Fibroblast of lung (primary cell): ENCODE measurements around the gene RLBP1. TPM values are rescaled to one million over a fixed set of nuclear protein-coding genes. Genes with fewer than 3 reads are reported as not detected.

ENCODE experiments used
- DNase-seq, 2 donors: peaks; one replicate each; pipeline versions ENCODE4 v3.0.0 to v3.0.0-alpha.2; 2010; ENCODE audit warnings: low read depth in 2 of 2
- H2AFZ ChIP-seq: 2 replicates; pipeline ENCODE4 v1.5.1; 2012; ENCODE audit warnings: low read length, control low read depth, inconsistent platforms
- H3K27ac ChIP-seq: 2 replicates; pipeline ENCODE4 v1.5.1; 2011; ENCODE audit warnings: low read length, control low read depth; ENCODE audit not compliant: insufficient read depth
- H3K27me3 ChIP-seq: 2 replicates; pipeline ENCODE4 v1.5.1; 2011; ENCODE audit warnings: mild to moderate bottlenecking, low read length; ENCODE audit not compliant: control insufficient read depth, insufficient read depth
- H3K36me3 ChIP-seq: 2 replicates; pipeline ENCODE4 v1.5.1; 2011; ENCODE audit warnings: low read length; ENCODE audit not compliant: control insufficient read depth, insufficient read depth
- H3K4me1 ChIP-seq: 2 replicates; pipeline ENCODE4 v1.5.1; 2011; ENCODE audit warnings: low read length; ENCODE audit not compliant: control insufficient read depth, insufficient read depth; ENCODE audit errors: extremely low read depth
- H3K4me2 ChIP-seq: 2 replicates; pipeline ENCODE4 v1.5.1; 2011; ENCODE audit warnings: low read length, control low read depth; ENCODE audit not compliant: insufficient read depth; ENCODE audit errors: extremely low read depth
- H3K4me3 ChIP-seq, 4 experiments: fragments of 200-600 bp in 1 of 4; sonication (generic) in 1 of 4; replicated peaks in 1 of 4; 2 replicates each; pipeline ENCODE4 v1.5.1; 2011 to 2016; ENCODE audit warnings: low read length in 4 of 4, low read depth in 3 of 4, mild to moderate bottlenecking in 3 of 4, control low read depth in 2 of 4, inconsistent platforms in 1 of 4, mixed read lengths in 1 of 4; ENCODE audit not compliant: insufficient read depth in 1 of 4; ENCODE audit errors: control extremely low read depth in 1 of 4
- H3K79me2 ChIP-seq: 2 replicates; pipeline ENCODE4 v1.5.1; 2012; ENCODE audit warnings: mild to moderate bottlenecking, low read length, inconsistent platforms; ENCODE audit not compliant: control insufficient read depth, insufficient read depth
- H3K9ac ChIP-seq: 2 replicates; pipeline ENCODE4 v1.5.1; 2011; ENCODE audit warnings: mild to moderate bottlenecking, low read length, control low read depth; ENCODE audit not compliant: insufficient read depth
- H3K9me3 ChIP-seq: 2 replicates; pipeline ENCODE4 v1.5.1; 2012; ENCODE audit warnings: low read depth, low read length; ENCODE audit not compliant: control insufficient read depth, insufficient read depth
- H4K20me1 ChIP-seq: 2 replicates; pipeline ENCODE4 v1.5.1; 2011; ENCODE audit warnings: low read length; ENCODE audit not compliant: control insufficient read depth, insufficient read depth; ENCODE audit errors: extremely low read depth
- EZH2 ChIP-seq: IDR thresholded peaks from 2 replicates; pipeline ENCODE4 v1.5.1; 2012; ENCODE audit warnings: low read length, control low read depth, mild to moderate bottlenecking; ENCODE audit errors: missing control alignments
- polyA plus RNA-seq, 2 donors: library from polyadenylated mRNA; depleted of rRNA in 1 of 2; stranded (reverse) in 1 of 2; unstranded in 1 of 2; fragments of >200 nt; gene quantifications; 2 replicates each; pipeline ENCODE4 v1.2.1, GENCODE V29; 2011 to 2012; ENCODE audit warnings: missing spikeins in 1 of 2
- total RNA-seq: library from RNA; depleted of rRNA; stranded (reverse); fragments of >200 nt; gene quantifications from 2 replicates; pipeline ENCODE4 v1.2.1, GENCODE V29; 2014
- TF ChIP-seq, protein P1 (sequence below), 2 donors: IDR thresholded peaks in 1 of 2; conservative IDR thresholded peaks in 1 of 2; 1 replicate in 1 of 2; 2 replicates in 1 of 2; pipeline ENCODE4 v1.5.1; 2011 to 2012; ENCODE audit warnings: low read length in 2 of 2, control low read depth in 1 of 2, inconsistent platforms in 1 of 2, low read depth in 1 of 2, mild to moderate bottlenecking in 1 of 2

Gene RLBP1
- total and polyA plus RNA-seq, 2 donors (not counting 1 experiment from before 2014, with no cell fraction given) = not detected

DNA sequence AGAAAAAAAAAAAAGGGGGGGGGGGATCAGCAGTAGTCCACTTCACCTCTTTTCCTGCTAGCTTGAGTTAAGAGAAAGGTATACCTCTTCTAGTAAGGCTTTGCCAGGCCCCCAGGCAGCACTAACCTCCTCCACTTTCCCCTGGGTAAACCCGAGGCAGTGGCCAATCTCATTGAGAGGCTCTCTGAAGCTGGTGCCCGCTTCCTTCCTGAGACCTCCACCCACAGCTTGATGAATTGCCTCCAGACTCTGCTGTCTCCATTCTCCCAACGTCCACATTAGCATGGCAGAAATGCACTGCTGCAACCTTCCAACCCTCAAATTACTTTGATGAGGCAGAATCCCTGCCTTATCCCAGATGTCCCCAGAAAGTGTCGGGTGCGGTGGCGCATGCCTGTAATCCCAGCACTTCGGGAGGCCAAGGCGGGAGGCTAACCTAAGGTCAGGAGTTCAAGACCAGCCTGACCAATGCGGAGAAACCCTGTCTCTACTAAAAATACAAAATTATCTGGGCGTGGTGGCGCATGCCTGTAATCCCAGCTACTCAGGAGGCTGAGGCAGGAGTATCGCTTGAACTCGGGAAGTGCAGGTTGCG is 15.3 kb downstream of the RLBP1 start:
- no peak overlapping the region for H2AFZ ChIP-seq
- H3K4me3 ChIP-seq = no peak overlapping the region
- H3K79me2 ChIP-seq = no peaks in the 10 kb centered on the region
- no peak overlapping the region for H3K9ac ChIP-seq
- H3K36me3 ChIP-seq = no peaks in the 10 kb centered on the region
- no peak for DNase-seq
- H3K4me1 ChIP-seq = no peaks in the 10 kb centered on the region
- TF ChIP-seq, protein P1, sequence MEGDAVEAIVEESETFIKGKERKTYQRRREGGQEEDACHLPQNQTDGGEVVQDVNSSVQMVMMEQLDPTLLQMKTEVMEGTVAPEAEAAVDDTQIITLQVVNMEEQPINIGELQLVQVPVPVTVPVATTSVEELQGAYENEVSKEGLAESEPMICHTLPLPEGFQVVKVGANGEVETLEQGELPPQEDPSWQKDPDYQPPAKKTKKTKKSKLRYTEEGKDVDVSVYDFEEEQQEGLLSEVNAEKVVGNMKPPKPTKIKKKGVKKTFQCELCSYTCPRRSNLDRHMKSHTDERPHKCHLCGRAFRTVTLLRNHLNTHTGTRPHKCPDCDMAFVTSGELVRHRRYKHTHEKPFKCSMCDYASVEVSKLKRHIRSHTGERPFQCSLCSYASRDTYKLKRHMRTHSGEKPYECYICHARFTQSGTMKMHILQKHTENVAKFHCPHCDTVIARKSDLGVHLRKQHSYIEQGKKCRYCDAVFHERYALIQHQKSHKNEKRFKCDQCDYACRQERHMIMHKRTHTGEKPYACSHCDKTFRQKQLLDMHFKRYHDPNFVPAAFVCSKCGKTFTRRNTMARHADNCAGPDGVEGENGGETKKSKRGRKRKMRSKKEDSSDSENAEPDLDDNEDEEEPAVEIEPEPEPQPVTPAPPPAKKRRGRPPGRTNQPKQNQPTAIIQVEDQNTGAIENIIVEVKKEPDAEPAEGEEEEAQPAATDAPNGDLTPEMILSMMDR (conservative IDR thresholded peaks at IDR 0.05 in 1 of 2, IDR thresholded peaks at IDR 0.05 in 1 of 2; ENCODE audit: low read depth in 1 of 2, low read length in 2 of 2) = no peak
- TF ChIP-seq EZH2 = no peak
- H4K20me1 ChIP-seq = no peaks in the 10 kb centered on the region
- no peaks in the 10 kb centered on the region for H3K9me3 ChIP-seq
- H3K4me2 ChIP-seq = no peak overlapping the region
- no peaks in the 10 kb centered on the region for H3K27me3 ChIP-seq
- no peak overlapping the region for H3K27ac ChIP-seq

DNA sequence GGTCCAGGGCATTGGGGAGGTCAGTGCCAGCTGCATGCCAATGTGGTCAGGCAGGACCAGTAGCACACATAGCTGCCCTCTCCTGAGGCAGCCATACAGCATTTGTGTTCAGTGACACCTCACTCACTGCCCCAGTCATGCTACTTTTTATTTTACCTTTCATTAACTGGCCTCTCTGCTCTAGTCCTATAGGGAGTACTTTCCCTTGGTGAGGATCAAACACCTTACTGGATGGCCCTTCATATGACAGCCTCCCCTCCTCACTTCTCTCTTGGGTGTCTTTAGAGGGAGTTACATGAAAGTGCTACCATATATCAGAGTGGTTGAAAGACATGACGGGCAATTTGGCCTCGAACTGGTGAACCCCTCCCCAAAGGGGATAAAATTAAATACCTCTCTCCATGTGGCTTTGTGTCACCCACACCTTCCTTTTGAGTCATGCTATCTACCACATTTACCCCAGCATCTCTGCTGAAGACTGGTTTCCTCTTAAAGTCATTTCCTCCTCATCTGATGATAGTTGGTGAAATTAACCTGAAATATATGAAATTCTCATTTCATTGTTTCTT is 17.6 kb downstream of the RLBP1 start:
- Histone ChIP-seq H3K4me1 (no peaks in the 10 kb centered on the region), H3K79me2 (no peaks in the 10 kb centered on the region), H3K9me3 (no peaks in the 10 kb centered on the region), H2AFZ (no peak overlapping the region), H4K20me1 (no peaks in the 10 kb centered on the region), H3K27ac (no peak overlapping the region), H3K9ac (no peak overlapping the region), H3K4me3 (no peak overlapping the region), H3K4me2 (no peak overlapping the region), H3K27me3 (no peaks in the 10 kb centered on the region), H3K36me3 (no peaks in the 10 kb centered on the region)
- no peak for DNase-seq
- TF ChIP-seq EZH2 = no peak
- TF ChIP-seq, protein P1 (conservative IDR thresholded peaks at IDR 0.05 in 1 of 2, IDR thresholded peaks at IDR 0.05 in 1 of 2; ENCODE audit: low read depth in 1 of 2, low read length in 2 of 2) = no peak

DNA sequence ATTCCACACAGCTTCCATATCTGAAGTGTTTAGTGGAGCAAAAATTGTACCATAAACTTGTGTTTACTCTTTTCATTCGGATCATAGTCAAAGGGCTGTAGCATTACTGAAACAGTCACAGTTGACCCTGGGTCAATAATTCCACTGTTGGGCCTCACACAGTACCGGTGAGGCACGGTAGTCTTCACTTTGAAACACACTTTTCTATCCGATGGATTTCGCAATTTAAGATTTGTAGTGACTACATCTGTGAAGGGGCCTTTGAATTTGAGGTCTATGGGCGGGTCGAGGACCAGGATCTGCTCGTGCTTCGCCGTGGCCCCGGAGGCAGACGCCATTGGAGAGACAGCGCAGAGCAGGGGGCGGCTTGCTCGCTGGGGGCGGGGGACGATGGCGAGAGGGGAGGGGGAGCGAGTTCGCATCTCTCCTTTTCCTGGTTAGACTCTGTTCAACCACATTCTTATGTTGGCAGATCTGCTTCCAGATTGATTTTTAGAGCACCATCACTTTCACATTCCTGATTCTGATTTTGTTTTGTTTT is 19.8 kb downstream of the RLBP1 start:
- H3K9me3 ChIP-seq = no peaks in the 10 kb centered on the region
- DNase-seq = no peak
- no peak overlapping the region for H3K27ac ChIP-seq
- no peak overlapping the region for H3K4me2 ChIP-seq
- H3K9ac ChIP-seq = no peak overlapping the region
- H3K36me3 ChIP-seq = no peaks in the 10 kb centered on the region
- no peaks in the 10 kb centered on the region for H3K79me2 ChIP-seq
- no peak overlapping the region for H3K4me3 ChIP-seq
- no peaks in the 10 kb centered on the region for H4K20me1 ChIP-seq
- no peak overlapping the region for H2AFZ ChIP-seq
- TF ChIP-seq, protein P1 (conservative IDR thresholded peaks at IDR 0.05 in 1 of 2, IDR thresholded peaks at IDR 0.05 in 1 of 2; ENCODE audit: low read depth in 1 of 2, low read length in 2 of 2) = no peak
- no peak for TF ChIP-seq EZH2
- H3K4me1 ChIP-seq = no peaks in the 10 kb centered on the region
- H3K27me3 ChIP-seq = no peaks in the 10 kb centered on the region
